ENCODE measurements around the gene OR52E4.

The OR52E4 gene

DNA sequence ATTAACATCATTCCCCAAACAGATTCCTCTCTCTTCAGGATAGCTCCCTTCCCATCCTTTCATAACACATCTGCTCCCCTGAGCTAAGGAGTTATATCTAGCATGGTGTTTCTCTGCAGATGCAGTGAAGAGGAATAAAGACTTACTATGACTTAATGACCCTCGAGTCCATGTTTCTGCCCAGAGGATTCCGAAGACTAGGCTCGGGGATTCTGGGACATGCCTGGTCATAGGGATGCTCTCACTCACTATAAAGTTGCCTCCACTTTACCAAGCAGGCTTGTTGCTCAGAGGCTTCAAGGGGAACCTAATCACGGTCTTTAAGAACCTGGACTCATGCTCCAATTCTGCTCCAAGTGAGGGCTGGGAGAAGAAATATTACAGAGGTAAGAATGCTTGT lies at the start of gene OR52E4:
TSS of gene OR52E4 (plus strand) at position 301 of the 400 bp plus-strand sequence. CDS start 3,664 bp downstream, outside the sequence.
- FAIRE-seq: no peak

DNA sequence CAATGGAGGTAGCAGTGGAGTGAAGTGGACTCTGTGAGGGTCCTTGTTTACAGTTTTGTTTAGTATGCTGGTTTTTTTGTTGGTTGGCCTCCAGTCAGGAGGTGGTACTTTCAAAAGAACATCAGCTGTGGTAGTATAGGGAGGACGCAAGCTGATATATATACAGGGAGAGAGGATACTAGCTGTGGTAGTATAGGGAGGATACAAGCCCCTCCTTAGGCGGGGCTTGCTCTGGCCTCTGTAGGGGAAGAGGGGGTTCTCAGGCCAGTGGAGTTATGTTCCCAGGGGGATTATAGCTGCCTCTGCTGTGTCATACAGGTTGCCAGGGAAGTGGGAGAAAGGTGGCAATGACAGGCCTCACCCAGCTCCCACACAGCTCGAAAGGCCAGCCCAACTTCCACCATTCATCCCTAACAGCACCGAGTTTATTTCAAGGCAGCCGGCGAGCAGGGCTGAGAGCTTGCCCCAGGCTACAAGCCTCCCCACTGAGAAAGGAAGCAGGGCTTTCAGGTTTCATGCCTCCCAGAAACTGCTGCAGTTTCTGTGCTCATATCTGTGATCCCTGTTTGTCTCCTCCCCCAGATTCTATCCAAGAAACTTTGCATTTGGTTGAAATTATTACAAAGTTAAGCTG lies 49.1 kb upstream of the OR52E4 start:
- FAIRE-seq: no peak

DNA sequence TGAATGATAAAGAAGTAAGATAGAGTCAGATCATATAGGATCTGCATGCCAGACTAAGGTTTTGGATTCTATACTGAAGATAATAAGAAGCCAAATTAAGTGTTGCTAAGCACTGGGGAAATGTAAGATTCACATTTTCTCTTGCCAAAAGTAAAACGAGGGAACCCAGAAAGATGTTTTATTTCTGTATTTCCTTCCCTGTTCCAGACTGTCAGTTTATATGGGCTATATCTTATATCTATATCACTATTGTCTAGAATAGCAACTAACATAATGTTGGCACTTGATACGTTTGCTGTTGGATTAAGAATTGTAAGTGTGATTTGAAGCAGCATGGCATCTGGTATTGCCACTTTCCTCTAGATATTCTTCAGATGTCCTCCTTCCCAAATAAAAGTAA lies 47.0 kb upstream of the OR52E4 start:
- no peak for FAIRE-seq

DNA sequence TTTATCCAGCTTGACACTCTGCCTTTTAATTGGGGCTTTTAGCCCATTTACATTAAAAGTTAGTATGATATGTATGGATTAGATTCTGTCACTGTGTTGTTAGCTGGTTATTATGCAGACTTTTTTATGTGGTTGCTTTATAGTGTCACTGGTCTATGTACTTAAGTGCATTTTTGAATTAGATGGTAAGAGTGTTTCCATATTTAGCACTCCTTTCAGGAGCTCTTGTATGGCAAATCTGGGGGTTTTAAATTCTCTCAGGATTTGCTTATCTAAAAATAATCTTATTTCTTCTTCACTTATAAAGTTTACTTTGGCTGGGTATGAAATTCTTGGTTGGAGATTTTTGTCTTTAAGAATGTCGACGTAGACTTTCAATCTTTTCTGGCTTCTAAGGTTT lies 42.7 kb upstream of the OR52E4 start:
- no peak for FAIRE-seq

DNA sequence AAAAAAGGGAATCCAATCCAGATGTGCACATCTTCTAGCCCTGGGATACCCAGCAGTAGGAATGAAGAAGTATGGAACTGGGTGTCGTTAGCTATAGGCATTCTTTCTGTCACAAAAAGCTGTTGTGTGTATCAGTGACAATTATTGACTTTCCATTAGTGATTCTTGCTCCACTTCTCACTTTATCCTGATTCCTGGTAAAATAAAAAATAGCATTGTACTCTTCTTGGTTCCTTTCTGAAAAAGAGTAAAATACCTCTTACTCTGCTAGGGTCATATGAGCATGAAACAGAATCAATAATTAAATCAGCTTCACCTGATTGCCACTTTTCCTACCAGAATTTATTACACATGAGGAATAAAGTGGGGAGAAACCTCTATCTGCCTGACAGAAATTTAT lies 38.6 kb upstream of the OR52E4 start, which contains the start of gene OR52E6:
TSS of gene OR52E6 (minus strand) at position 101 of the 400 bp plus-strand sequence. CDS start at position 101, 0 bp downstream.
- no peak for FAIRE-seq

DNA sequence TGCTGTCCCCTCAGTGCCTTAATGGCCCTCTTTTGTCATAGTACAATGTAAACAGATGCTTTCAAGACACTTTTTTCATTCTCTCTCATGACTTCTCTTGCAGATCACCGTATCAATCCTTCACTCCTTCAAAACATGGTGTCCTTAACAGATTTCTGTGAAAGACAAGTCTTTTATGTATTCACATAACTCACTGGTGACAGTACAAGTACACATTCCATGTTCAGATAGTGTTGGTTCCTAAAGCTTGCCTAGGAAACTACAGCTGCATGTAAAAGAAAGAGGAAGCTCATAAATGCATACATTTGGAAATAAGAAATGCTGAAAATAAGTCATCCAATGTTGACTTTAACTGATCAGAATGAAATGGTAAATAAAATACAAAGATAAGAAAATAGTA lies 33.7 kb upstream of the OR52E4 start:
- FAIRE-seq: no peak

DNA sequence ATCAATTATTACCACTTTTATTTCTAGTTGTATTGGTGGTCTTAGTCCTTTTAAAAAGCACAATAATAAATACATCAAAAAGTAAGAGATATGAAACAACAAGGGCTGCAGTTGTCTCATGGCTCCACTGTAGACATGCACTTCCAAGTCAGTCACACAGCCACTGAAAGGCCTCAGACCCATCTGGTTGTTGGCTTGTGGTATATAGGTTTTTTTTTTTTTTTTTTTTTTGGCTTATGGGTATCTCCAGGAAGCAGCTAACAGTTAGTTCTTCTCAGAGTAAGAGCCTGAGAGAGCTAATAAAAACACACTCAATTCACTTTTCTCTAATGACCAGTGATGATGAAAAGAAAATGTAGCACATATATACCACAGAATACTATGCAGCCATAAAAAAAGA lies 32.7 kb upstream of the OR52E4 start:
- FAIRE-seq: no peak

DNA sequence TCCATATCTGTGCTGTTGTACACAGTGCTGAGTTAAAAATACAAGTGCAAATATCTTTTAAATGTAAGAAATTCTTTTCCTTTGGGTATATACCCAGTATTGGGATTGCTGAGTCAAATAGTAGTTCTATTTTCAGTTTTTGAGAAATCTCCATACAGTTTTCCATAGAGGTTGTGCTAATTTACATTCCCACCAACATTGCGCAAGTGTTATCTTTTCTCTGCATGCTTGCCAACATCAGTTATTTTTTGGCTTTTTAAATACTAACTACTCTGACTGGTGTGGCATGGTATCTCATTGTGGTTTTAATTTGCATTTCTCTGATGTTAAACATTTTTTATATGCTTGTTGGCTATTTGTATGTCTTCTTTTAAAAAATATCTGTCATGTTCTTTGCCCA lies 29.4 kb upstream of the OR52E4 start:
- no peak for FAIRE-seq

DNA sequence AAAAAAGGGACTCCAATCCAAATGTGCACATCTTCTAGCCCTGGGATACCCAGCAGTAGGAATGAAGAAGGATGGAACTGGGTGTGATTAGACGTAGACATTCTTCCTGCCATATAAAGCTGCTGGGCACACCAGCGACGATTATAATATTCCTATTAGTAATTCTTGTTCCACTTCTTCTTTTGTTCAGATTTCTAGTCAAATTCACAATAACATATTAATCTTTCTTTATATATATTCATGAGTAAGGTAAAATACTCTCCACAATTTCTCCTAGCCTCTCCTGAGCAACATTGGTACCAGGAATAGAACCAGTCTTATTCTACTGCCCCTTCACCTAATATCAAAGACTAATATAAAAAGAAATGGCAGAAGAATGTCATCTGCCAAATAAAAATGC lies 22.8 kb upstream of the OR52E4 start, which contains the start of gene OR52E8:
TSS of gene OR52E8 (minus strand) at position 101 of the 400 bp plus-strand sequence. CDS start at position 101, 0 bp downstream.
- FAIRE-seq: no peak

DNA sequence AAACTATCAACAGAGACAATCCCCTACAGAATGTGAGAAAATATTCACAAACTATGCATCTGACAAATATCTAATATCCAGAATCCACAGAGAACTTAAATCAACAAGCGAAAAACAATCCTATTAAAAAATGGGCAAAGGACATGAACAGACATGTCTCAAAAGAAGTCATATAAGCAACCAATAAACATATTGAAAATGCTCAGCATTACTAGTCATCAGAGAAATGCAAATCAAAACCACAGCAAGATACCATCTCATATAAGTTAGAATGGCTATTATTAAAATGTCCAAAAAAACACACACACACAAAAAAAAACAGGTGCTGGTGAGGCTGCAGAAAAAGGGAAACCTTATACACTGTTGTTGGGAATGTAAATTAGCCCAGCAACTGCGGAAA lies 14.6 kb upstream of the OR52E4 start:
- FAIRE-seq: no peak

DNA sequence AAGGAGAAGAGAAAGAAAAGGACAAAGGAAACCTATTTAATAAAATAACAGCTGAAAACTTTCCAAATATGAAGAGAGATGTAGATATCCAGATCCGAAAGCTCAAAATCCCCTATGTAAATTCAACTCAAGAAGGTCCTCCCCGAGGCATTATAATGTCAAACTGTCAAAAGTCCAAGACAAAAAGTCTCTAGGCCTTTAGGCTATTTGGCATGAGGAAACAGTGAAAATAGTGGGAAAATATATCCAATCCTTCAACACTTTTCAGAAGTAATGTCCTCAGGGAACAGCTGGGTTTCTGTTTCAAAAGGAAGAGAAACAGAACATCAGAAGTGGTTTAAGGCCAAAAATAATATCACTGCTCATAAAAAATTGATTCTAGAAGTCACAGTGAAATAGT lies 1.9 kb upstream of the OR52E4 start:
- no peak for FAIRE-seq

DNA sequence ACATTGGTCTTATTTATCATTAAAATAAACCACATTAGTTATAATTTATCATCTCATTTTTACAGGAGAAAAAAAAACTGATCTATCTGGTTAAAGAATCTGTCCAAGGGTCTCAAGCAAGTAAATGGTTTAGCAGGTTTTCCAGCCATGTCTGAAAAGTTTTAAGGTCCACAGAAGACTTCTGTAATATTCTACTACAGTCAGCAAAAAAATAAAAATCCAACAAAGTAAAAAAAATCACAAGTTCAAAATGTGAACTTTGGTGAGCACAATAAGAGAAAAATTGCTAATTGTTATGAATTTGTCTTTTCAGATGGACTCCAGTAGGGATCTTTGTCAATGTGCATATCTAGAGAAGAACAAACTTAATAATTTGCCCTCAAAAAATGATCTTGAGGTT lies 1.3 kb downstream of the OR52E4 start:
- FAIRE-seq: no peak

DNA sequence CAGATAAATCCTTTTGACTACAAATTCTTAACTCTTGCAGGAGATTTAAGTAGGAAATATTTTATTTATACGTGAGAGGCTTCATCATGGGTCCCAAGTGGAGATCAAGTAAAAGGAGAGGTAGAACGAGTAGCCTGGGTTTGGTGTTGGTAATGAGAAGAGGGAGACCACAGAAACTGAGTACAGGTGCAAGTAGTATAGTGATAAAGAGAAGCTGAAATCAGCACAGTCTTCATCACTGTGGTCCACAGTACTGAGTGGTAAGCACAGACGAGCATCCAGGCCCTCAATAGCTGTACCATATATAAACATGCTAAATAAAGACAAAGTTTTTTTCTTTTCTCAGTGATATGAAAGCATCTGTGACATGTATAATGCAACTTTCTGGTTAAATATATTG lies 6.7 kb downstream of the OR52E4 start:
- FAIRE-seq: no peak

DNA sequence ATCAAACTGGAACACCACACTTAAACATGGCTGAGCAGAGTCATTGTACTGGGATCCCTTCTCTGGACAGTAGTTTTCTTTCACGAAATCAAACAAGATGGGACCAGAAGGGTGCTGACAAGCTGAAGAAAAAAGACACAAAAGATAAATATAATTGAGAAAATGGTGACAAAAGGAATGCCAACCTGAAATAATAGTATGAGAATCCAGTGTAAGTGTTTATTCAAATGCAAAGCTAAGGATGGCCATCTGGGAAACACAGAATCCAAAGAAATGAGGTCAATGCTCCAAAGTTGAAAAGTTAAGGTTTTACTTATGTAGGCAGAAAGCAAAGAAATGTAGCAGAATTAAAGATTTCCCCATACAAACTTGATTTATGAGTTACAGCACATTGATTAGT lies 7.2 kb downstream of the OR52E4 start:
- no peak for FAIRE-seq

DNA sequence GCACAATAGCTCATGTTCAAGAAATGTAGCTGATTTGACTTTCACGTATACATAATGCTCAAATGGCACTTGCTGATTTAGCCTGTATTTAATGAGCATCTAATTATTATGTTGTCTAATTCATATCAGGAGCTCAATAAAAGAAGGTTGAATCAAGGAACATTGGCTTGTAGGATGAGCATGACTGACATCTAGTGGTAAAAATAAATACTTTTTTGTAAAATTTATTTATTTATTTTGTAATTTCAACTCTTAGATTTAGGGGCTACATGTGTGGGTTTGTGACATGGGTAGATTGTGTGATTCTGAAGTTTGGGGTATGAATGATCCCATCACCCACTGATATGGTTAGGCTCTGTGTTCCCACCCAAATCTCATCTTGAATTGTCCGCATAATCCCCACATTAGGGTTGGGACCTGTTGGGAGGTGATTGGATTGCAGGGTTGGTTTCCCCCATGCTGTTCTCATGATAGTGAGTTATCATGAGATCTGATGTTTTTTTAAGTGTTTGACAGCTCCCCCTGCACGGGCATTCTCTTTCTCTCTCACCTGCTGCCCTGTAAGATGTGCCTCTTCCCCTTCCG lies 10.9 kb downstream of the OR52E4 start:
- peak; percentile 94 for FAIRE-seq

DNA sequence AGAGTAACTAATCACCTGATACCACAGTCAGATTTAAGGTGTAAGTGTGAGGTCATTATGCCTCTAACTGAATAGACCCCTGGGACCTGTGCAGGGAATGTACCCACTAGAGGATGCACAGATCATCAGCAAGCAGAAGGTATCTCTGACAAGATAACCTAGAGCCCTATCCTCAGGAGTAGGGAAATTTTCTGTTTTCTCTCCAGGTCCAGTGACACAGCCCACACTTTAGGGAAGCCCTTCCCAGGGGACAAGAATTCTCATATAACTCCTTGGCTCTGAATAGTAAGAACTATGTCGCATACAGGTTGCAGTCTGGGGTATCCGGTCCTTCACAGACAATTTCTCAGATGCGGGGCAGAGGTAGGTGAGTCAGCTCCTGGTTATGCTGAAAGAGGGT lies 12.5 kb downstream of the OR52E4 start, which contains the start of gene OR52E5:
TSS of gene OR52E5 (plus strand) at position 301 of the 400 bp plus-strand sequence. CDS start 7,569 bp downstream, outside the sequence.
- no peak for FAIRE-seq

DNA sequence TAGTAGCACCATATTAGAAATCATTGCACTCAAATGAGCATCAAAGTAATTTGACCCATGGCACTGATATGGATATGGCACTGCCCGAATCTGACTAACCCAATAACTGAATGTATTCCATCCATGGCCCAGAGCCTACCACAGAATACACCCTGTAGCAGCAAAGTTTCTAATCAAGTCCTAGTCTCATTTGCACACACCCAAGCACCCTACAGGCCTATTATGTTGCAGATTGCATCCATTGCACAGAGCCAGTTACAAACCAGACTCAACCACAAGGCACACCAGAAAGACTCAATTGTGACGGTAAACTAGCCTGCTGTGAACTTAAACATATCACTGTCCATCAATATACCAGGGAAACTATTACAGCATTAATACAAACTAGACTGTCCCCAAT lies 19.1 kb downstream of the OR52E4 start:
- no peak for FAIRE-seq

DNA sequence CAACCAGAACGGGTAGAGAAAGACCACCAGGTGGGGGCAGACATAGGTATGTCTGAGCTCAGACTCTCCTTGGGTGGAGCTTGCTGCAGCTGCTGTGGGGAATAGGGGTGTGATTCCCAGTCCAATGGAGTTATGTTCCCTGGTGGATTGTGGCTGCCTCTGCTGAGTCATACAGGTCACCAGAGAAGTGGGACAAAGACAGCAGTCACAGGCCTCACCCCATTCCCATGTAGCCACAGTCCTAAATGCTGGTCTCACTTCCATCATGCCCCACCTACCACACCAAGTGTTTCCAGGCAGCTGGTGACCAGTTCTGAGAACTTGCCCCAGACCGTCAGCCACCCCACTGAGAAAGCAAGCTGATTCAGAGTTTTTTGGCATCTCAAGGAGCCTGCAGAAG lies 30.1 kb downstream of the OR52E4 start:
- FAIRE-seq: no peak

DNA sequence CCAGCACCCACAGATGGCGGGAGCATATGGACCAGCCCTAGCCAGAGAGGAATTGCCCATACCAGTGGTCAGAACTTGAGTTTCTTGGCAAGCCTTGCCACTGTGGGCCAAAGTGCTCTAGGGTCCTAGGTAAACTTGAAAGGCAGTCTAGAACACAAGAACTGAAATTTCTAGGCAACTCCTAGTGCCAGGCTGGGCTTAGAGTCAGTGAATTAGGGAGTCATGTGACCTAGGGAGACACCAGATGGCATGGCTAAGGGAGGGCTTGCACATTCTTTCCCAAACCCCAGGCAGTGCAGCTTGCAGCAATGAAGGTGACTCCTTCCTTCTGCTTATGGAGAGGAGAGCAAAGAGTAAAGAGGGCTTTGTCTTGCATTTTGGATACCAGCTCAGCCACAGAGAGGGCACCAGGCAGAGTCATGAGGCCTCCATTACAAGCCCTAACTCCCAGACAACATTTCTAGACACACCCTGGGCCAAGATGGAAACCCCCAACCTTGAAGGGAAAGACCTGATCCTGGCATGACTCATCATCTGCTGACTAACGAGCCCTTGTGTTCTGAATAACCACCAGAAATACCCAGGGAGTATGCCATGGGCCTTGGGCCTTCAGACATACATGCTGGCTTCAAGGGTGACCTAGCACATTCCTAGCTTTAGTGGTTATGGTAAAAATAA lies 42.5 kb downstream of the OR52E4 start:
- no peak for FAIRE-seq

DNA sequence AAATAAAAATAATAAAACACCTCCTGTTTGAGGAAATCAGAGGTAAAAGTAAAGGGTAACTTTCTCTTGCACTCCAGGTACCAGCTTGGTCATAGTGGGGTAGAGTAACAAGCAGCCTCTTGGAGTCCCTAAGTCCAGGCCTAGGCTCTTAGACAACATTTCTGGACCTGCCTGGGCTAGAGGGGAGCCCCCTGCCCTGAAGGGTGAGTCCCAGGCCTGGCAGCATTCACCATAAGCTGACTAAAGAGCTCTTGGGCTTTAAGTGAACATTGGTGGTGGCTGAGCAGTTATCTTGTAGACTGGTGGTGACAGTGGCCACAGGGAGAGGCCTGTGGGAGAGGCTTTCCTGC lies 43.0 kb downstream of the OR52E4 start:
- no peak for FAIRE-seq

DNA sequence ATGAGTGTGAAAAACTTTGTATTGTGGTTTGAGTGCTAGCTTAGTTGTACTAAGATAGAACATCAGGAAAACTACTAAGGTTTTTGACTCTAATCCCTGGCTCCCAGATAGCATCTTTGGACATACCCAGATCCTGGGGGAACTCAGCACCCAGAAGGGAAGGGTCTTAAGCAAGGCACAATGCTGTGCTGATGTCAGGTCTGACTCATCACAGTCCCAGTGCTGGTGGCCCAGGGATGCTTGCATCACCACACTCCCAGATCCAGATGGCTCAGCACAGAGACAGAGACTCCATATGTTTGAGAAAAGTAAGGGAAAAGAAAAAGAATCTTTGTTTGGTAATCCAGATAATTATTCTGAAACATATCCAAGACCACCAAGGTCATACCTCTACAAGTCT lies 43.4 kb downstream of the OR52E4 start:
- no peak for FAIRE-seq

DNA sequence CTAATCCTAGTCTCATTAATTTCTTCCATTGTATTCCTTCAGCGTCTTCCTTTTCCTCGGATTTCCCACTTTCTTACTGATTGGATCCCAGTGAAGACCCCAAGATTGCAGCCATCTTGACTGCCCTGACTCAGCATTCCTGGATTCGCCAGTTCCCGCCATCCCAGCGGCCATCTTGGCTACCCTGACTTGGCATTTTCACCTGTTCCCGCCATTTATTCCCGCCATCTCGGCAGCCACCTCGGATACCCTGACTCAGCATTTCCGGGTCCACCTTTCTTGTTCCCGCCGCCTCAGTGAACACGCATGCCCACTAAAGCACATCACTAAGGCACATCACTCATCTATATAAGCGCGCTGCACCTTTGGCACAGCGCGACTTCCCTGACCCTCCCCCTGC lies 47.8 kb downstream of the OR52E4 start:
- no peak for FAIRE-seq

DNA sequence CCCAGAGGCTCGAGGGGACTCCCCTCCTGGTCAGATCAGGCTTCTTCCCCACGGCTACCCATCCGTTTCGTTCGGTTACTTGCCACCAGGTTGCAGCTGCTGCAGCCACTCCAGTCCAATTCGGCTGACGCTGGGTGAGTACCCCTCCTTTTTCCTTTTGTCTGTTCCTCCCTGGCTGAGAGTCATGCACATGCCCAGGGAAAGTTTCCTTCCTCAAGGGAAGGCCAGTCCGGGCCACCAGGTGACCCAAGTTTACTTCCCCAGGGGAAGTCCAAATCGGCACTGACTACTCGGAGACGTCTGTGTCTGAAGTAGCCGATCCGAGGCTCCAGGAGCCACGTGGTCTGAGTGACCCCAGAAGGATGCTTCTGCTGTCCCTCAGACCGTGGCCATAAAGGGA lies 48.4 kb downstream of the OR52E4 start:
- FAIRE-seq: no peak
